Activated CD4-positive, alpha-beta T cell treated with anti-CD3 and anti-CD28 coated beads for 24 hours (primary cell): ENCODE data around the gene ALDH1A1.

Experiments
- DNase-seq, 2 donors: peaks; one replicate each; pipeline ENCODE4 v3.0.0-alpha.2; 2020; ENCODE audit warnings: low read depth in 2 of 2

ALDH1A1 gene

GRCh38 chr9:72952914-72953313 is at the start of gene ALDH1A1:
Gene ALDH1A1 (minus strand): TSS chr9:72953053. CDS start chr9:72953000, 53 bp downstream.
- no peak for DNase-seq

- DNase-seq, result no peak
Measured at GRCh38 chr9:73001860-73002259, 49.0 kb upstream of the ALDH1A1 start.

- DNase-seq, result no peak
Measured at GRCh38 chr9:72998363-72998762, 45.5 kb upstream of the ALDH1A1 start.

GRCh38 chr9:72997387-72997995 is 44.6 kb upstream of the ALDH1A1 start:
- no peak for DNase-seq

GRCh38 chr9:72996684-72997314 is 43.9 kb upstream of the ALDH1A1 start:
- DNase-seq, result no peak

- DNase-seq, result no peak
Measured at GRCh38 chr9:72996114-72996513, 43.3 kb upstream of the ALDH1A1 start.

GRCh38 chr9:72995131-72996024 is 42.5 kb upstream of the ALDH1A1 start:
- DNase-seq, result no peak

- DNase-seq, result no peak
Measured at GRCh38 chr9:72991772-72992171, 38.9 kb upstream of the ALDH1A1 start.

GRCh38 chr9:72990397-72991182 is 37.7 kb upstream of the ALDH1A1 start:
- no peak for DNase-seq

GRCh38 chr9:72986522-72987116 is 33.8 kb upstream of the ALDH1A1 start:
- DNase-seq, result no peak

- DNase-seq, result no peak
Measured at GRCh38 chr9:72985746-72986145, 32.9 kb upstream of the ALDH1A1 start.

- no peak for DNase-seq
Measured at GRCh38 chr9:72984991-72985390, 32.1 kb upstream of the ALDH1A1 start.

GRCh38 chr9:72984226-72984947 is 31.5 kb upstream of the ALDH1A1 start:
- no peak for DNase-seq

GRCh38 chr9:72983512-72984225 is 30.8 kb upstream of the ALDH1A1 start:
- DNase-seq, result no peak

- no peak for DNase-seq
Measured at GRCh38 chr9:72983056-72983455, 30.2 kb upstream of the ALDH1A1 start.

GRCh38 chr9:72982146-72982799 is 29.4 kb upstream of the ALDH1A1 start:
- DNase-seq, result no peak

GRCh38 chr9:72981433-72981832 is 28.6 kb upstream of the ALDH1A1 start:
- no peak for DNase-seq

- no peak for DNase-seq
Measured at GRCh38 chr9:72980600-72981265, 27.9 kb upstream of the ALDH1A1 start.

GRCh38 chr9:72980183-72980582 is 27.3 kb upstream of the ALDH1A1 start:
- DNase-seq, result no peak
